ENCODE results near the gene CCDC7. TPM values are rescaled to one million over a fixed set of nuclear protein-coding genes. Genes with fewer than 3 reads are reported as not detected.

Gene CCDC7
- total and polyA plus RNA-seq, 2 experiments from 2014 or later, result 2.2 TPM

DNA sequence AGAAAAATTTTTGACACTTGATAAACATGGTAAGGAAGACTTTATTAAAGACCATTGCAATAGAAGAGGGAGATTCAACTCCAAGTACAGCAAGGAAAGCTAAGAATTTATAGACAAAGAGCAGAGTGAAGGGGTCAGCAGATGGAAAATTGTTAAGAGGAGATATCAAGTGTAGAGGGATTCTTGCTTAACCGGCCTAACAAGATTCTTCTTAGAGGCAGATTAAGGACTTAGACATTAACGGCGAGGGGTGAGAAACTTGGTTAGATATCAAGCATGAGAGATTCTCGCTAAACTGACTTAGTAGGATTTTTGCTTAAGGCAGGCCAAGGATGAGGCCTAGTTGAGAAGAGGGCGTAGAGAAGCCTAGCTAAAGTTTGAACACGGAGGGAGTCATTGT, 436.1 kb downstream of the CCDC7 start:
- in situ Hi-C loops (cut with MboI), result no loop called here
- DNase-seq, result no peak
- H3K36me3 ChIP-seq (ENCODE audit: low read depth), result no peaks in the 10 kb centered on the region

DNA sequence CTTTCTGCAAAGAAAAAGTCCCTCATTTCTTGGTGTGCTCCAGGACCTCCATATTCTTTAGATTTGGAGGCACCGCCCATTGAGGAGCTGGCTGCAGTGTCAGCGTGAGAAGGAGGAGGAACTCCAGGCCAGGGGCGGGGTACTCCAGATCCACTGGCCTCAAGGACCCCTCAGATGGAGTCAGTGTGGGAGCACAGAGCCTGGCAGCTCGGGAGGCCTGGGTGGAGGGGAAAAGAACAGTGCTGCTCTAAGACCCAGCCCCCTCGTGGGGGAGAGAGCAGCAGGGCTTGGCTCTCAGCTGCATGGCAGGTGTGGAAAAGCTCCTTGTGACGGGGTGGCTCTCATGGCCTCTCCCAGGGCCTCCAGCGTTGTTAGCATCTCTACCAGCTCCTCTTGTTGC, 441.5 kb downstream of the CCDC7 start:
- Histone ChIP-seq H3F3A (ENCODE audit: insufficient read depth) (peaks cover 55% of the 10 kb centered on the region), H3K4me3 (no peak overlapping the region), H3K4me1 (ENCODE audit: insufficient read depth) (no peaks in the 10 kb centered on the region), H3K27ac (no peak overlapping the region), H4K20me1 (ENCODE audit: insufficient read depth) (no peaks in the 10 kb centered on the region), H3K36me3 (ENCODE audit: low read depth) (no peaks in the 10 kb centered on the region), H3K27me3 (replicated peaks; ENCODE audit: insufficient read depth) (no peaks in the 10 kb centered on the region), H3K4me2 (ENCODE audit: unreplicated experiment) (no peak overlapping the region), H2AFZ (no peak overlapping the region), H3K9me3 (ENCODE audit: low read depth) (no peaks in the 10 kb centered on the region), H3K79me2 (ENCODE audit: insufficient read depth) (no peaks in the 10 kb centered on the region), H3K9ac (no peak overlapping the region), H3K9me2 (ENCODE audit: insufficient read depth) (no peaks in the 10 kb centered on the region)
- WGBS, 2 experiments (ENCODE audit: low coverage in 1 of 2, low lambda C conversion rate in 2 of 2, missing lambda C conversion rate in 2 of 2), result 52 to 53% methylated on average over 7 of the region's 7 CpGs
- no peak for DNase-seq
- in situ Hi-C loops (cut with MboI), result no loop called here
- no peak for TF ChIP-seq EZH2 (IDR thresholded peaks at IDR 0.05; ENCODE audit: insufficient read depth, poor library complexity, severe bottlenecking)
- TF ChIP-seq EZH2phosphoT487 (IDR thresholded peaks at IDR 0.05; ENCODE audit: insufficient read depth, low read depth), result no peak

More for the DNA sequence above, 436.1 kb downstream of the CCDC7 start:
- H3K4me3 ChIP-seq, result no peak overlapping the region
- H3K27me3 ChIP-seq (replicated peaks; ENCODE audit: insufficient read depth), result no peaks in the 10 kb centered on the region
- no peak overlapping the region for H3K9ac ChIP-seq
- H3K4me1 ChIP-seq (ENCODE audit: insufficient read depth), result no peaks in the 10 kb centered on the region
- H3K79me2 ChIP-seq (ENCODE audit: insufficient read depth), result no peaks in the 10 kb centered on the region
- no peaks in the 10 kb centered on the region for H3K9me3 ChIP-seq (ENCODE audit: low read depth)
- TF ChIP-seq EZH2 (IDR thresholded peaks at IDR 0.05; ENCODE audit: insufficient read depth, poor library complexity, severe bottlenecking) (no peak), EZH2phosphoT487 (IDR thresholded peaks at IDR 0.05; ENCODE audit: insufficient read depth, low read depth) (no peak)
- no peak overlapping the region for H2AFZ ChIP-seq
- 92% methylated on average over 6 of the region's 6 CpGs for WGBS, 2 experiments (ENCODE audit: low coverage in 1 of 2, low lambda C conversion rate in 2 of 2, missing lambda C conversion rate in 2 of 2)
- H3F3A ChIP-seq (ENCODE audit: insufficient read depth), result peaks cover 16% of the 10 kb centered on the region
- no peaks in the 10 kb centered on the region for H4K20me1 ChIP-seq (ENCODE audit: insufficient read depth)
- no peak overlapping the region for H3K27ac ChIP-seq
- no peak overlapping the region for H3K4me2 ChIP-seq (ENCODE audit: unreplicated experiment)
- H3K9me2 ChIP-seq (ENCODE audit: insufficient read depth), result no peaks in the 10 kb centered on the region

DNA sequence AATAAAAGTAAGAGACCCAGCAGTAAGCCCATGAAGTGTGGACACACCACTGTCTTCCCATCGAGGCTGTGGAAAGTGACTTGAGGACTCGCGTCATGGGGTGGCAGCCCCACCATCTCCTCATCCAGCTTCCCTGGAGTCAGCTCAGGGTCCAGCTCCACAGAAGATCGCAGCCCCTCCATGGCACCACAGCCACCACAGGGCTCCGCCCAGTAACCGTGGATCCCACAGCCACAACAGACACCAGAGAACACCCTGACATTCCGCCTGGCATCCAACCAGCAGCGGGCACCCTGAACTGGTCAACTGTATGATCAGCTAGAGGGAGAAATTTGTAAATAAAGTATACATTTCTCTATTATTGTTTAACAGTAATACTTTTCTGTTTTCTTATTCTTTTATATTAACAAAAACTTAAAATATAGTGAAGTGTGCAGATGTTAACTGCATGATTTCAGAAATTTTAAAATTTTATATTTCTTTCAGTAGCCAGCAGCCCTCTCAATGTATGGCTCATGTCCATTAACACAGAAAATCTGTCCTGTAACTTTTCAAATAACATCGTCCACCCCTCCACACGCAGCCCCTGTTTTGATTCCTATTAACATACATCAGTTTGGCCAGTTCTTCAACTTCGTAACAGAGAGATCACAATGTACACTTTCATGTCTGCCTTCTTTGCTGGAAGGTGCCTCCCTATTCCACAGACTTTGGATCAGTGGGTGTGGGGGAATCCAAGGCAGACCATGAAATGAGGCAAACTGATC, 442.4 kb downstream of the CCDC7 start:
- Histone ChIP-seq H3K27me3 (replicated peaks; ENCODE audit: insufficient read depth) (no peaks in the 10 kb centered on the region), H3K4me1 (ENCODE audit: insufficient read depth) (no peaks in the 10 kb centered on the region), H3K9me3 (ENCODE audit: low read depth) (no peaks in the 10 kb centered on the region), H3K79me2 (ENCODE audit: insufficient read depth) (no peaks in the 10 kb centered on the region), H3K36me3 (ENCODE audit: low read depth) (no peaks in the 10 kb centered on the region), H2AFZ (no peak overlapping the region), H4K20me1 (ENCODE audit: insufficient read depth) (no peaks in the 10 kb centered on the region), H3F3A (ENCODE audit: insufficient read depth) (peaks cover 61% of the 10 kb centered on the region), H3K9me2 (ENCODE audit: insufficient read depth) (no peaks in the 10 kb centered on the region), H3K9ac (no peak overlapping the region), H3K27ac (no peak overlapping the region), H3K4me2 (ENCODE audit: unreplicated experiment) (no peak overlapping the region), H3K4me3 (no peak overlapping the region)
- DNase-seq, result no peak
- in situ Hi-C loops (cut with MboI), result no loop called here
- 97 to 98% methylated on average over 11 of the region's 11 CpGs for WGBS, 2 experiments (ENCODE audit: low coverage in 1 of 2, low lambda C conversion rate in 2 of 2, missing lambda C conversion rate in 2 of 2)
- TF ChIP-seq EZH2 (IDR thresholded peaks at IDR 0.05; ENCODE audit: insufficient read depth, poor library complexity, severe bottlenecking) (no peak), EZH2phosphoT487 (IDR thresholded peaks at IDR 0.05; ENCODE audit: insufficient read depth, low read depth) (no peak)

GRCh38 chr10:32889631-32890212, 443.8 kb downstream of the CCDC7 start:
- no peaks in the 10 kb centered on the region for H3K27me3 ChIP-seq (replicated peaks; ENCODE audit: insufficient read depth)
- H3F3A ChIP-seq (ENCODE audit: insufficient read depth), result peaks cover 70% of the 10 kb centered on the region
- in situ Hi-C loops (cut with MboI), result no loop called here
- H3K9ac ChIP-seq, result no peak overlapping the region
- no peaks in the 10 kb centered on the region for H3K9me3 ChIP-seq (ENCODE audit: low read depth)
- H3K27ac ChIP-seq, result no peak overlapping the region
- H3K4me3 ChIP-seq, result no peak overlapping the region
- H4K20me1 ChIP-seq (ENCODE audit: insufficient read depth), result no peaks in the 10 kb centered on the region
- H2AFZ ChIP-seq, result no peak overlapping the region
- WGBS, 2 experiments (ENCODE audit: low coverage in 1 of 2, low lambda C conversion rate in 2 of 2, missing lambda C conversion rate in 2 of 2), result 58 to 62% methylated on average over 1 of the region's 1 CpG
- H3K4me2 ChIP-seq (ENCODE audit: unreplicated experiment), result no peak overlapping the region
- H3K79me2 ChIP-seq (ENCODE audit: insufficient read depth), result no peaks in the 10 kb centered on the region
- H3K36me3 ChIP-seq (ENCODE audit: low read depth), result peaks cover 7% of the 10 kb centered on the region
- H3K9me2 ChIP-seq (ENCODE audit: insufficient read depth), result no peaks in the 10 kb centered on the region
- no peak for DNase-seq
- TF ChIP-seq EZH2 (IDR thresholded peaks at IDR 0.05; ENCODE audit: insufficient read depth, poor library complexity, severe bottlenecking) (no peak), EZH2phosphoT487 (IDR thresholded peaks at IDR 0.05; ENCODE audit: insufficient read depth, low read depth) (no peak)
- no peaks in the 10 kb centered on the region for H3K4me1 ChIP-seq (ENCODE audit: insufficient read depth)

Measured in GM23248 (cell line).